H7 (cell line): Measurements from ENCODE around the gene CASZ1. TPM values are rescaled to one million over a fixed set of nuclear protein-coding genes. Genes with fewer than 3 reads are reported as not detected.
A peak's percentile ranks its signal among the peaks of the same experiment; 100 is the strongest.

Experiments
- DNase-seq: peaks from one replicate; pipeline ENCODE4 v3.0.0; 2012
- H3K27me3 ChIP-seq: 2 replicates; pipeline ENCODE4 v1.6.0; 2011; ENCODE audit warnings: mild to moderate bottlenecking, low read length; ENCODE audit not compliant: control insufficient read depth, insufficient read depth
- H3K36me3 ChIP-seq: replicated peaks from 2 replicates; pipeline ENCODE4 v1.5.1; 2011; ENCODE audit warnings: low read length; ENCODE audit not compliant: control insufficient read depth, insufficient read depth
- H3K4me3 ChIP-seq: 2 replicates; pipeline ENCODE4 v1.5.1; 2011; ENCODE audit warnings: low read depth, mild to moderate bottlenecking, control low read depth, low read length, moderate library complexity; ENCODE audit not compliant: insufficient read depth
- total RNA-seq: library from RNA; depleted of rRNA; stranded (reverse); fragments of >200 nt; shearing (Covaris generic); gene quantifications from 2 replicates; pipeline ENCODE4 v1.2.3, GENCODE V29; 2014

The CASZ1 gene
- total RNA-seq, 1 experiment from 2014 or later: 5.0 TPM

- no peak for DNase-seq
- Histone ChIP-seq H3K27me3 (0 out of 2 replicates have a peak, but pooled peaks cover 2% of the 10 kb centered on the region), H3K36me3 (no peaks in the 10 kb centered on the region), H3K4me3 (no peak overlapping the region)
Observed at GRCh38 chr1:10829965-10830515, 33.6 kb upstream of the CASZ1 start.

GRCh38 chr1:10829067-10829818 lies 32.8 kb upstream of the CASZ1 start:
- DNase-seq: no peak
- Histone ChIP-seq H3K27me3 (no peaks in the 10 kb centered on the region), H3K4me3 (no peak overlapping the region), H3K36me3 (no peaks in the 10 kb centered on the region)

GRCh38 chr1:10827377-10828333 lies 31.2 kb upstream of the CASZ1 start:
- no peak overlapping the region for H3K4me3 ChIP-seq
- no peaks in the 10 kb centered on the region for H3K36me3 ChIP-seq
- H3K27me3 ChIP-seq: no peaks in the 10 kb centered on the region
- DNase-seq: no peak

GRCh38 chr1:10825592-10825991 lies 29.1 kb upstream of the CASZ1 start:
- H3K36me3 ChIP-seq: no peaks in the 10 kb centered on the region
- no peaks in the 10 kb centered on the region for H3K27me3 ChIP-seq
- no peak for DNase-seq

GRCh38 chr1:10824821-10825540 lies 28.5 kb upstream of the CASZ1 start:
- DNase-seq: peak; percentile 77

More at GRCh38 chr1:10825592-10825991, 29.1 kb upstream of the CASZ1 start:
- no peak overlapping the region for H3K4me3 ChIP-seq

GRCh38 chr1:10823000-10823401 lies 26.6 kb upstream of the CASZ1 start:
- H3K27me3 ChIP-seq: no peaks in the 10 kb centered on the region
- no peak overlapping the region for H3K4me3 ChIP-seq
- no peak for DNase-seq
- H3K36me3 ChIP-seq: no peaks in the 10 kb centered on the region

More at GRCh38 chr1:10824821-10825540, 28.5 kb upstream of the CASZ1 start:
- no peak overlapping the region for H3K4me3 ChIP-seq
- H3K36me3 ChIP-seq: no peaks in the 10 kb centered on the region
- H3K27me3 ChIP-seq: no peaks in the 10 kb centered on the region

- H3K4me3 ChIP-seq: no peak overlapping the region
- no peaks in the 10 kb centered on the region for H3K36me3 ChIP-seq
- no peak for DNase-seq
- no peaks in the 10 kb centered on the region for H3K27me3 ChIP-seq
Observed at GRCh38 chr1:10821388-10821787, 24.9 kb upstream of the CASZ1 start.

- DNase-seq: no peak
- no peaks in the 10 kb centered on the region for H3K27me3 ChIP-seq
- no peak overlapping the region for H3K4me3 ChIP-seq
- no peaks in the 10 kb centered on the region for H3K36me3 ChIP-seq
Observed at GRCh38 chr1:10820422-10820821, 24.0 kb upstream of the CASZ1 start.

GRCh38 chr1:10819198-10819901 lies 22.9 kb upstream of the CASZ1 start:
- no peak overlapping the region for H3K4me3 ChIP-seq
- no peak for DNase-seq
- no peaks in the 10 kb centered on the region for H3K27me3 ChIP-seq
- H3K36me3 ChIP-seq: no peaks in the 10 kb centered on the region

GRCh38 chr1:10818262-10819197 lies 22.1 kb upstream of the CASZ1 start:
- Histone ChIP-seq H3K27me3 (no peaks in the 10 kb centered on the region), H3K4me3 (no peak overlapping the region), H3K36me3 (no peaks in the 10 kb centered on the region)
- DNase-seq: no peak

- no peak for DNase-seq
- Histone ChIP-seq H3K4me3 (no peak overlapping the region), H3K36me3 (no peaks in the 10 kb centered on the region), H3K27me3 (no peaks in the 10 kb centered on the region)
Observed at GRCh38 chr1:10816743-10817369, 20.4 kb upstream of the CASZ1 start.

- DNase-seq: no peak
- H3K4me3 ChIP-seq: no peak overlapping the region
- no peaks in the 10 kb centered on the region for H3K36me3 ChIP-seq
- no peaks in the 10 kb centered on the region for H3K27me3 ChIP-seq
Observed at GRCh38 chr1:10816233-10816632, 19.8 kb upstream of the CASZ1 start.

- no peaks in the 10 kb centered on the region for H3K36me3 ChIP-seq
- no peak overlapping the region for H3K4me3 ChIP-seq
- DNase-seq: no peak
Observed at GRCh38 chr1:10815858-10816195, 19.4 kb upstream of the CASZ1 start.

More at GRCh38 chr1:10815858-10816195, 19.4 kb upstream of the CASZ1 start:
- H3K27me3 ChIP-seq: no peaks in the 10 kb centered on the region
